HUES6 (cell line): ENCODE measurements around the gene HIGD1A.

Experiments
- H3K27ac ChIP-seq: 2 replicates; pipeline ENCODE4 v1.7.0; 2013; ENCODE audit warnings: low read depth, mild to moderate bottlenecking, low read length, inconsistent platforms
- H3K27me3 ChIP-seq: 2 replicates; pipeline ENCODE4 v1.6.1; 2013; ENCODE audit warnings: low read length; ENCODE audit not compliant: control insufficient read depth, insufficient read depth
- H3K36me3 ChIP-seq: 2 replicates; pipeline ENCODE4 v1.6.1; 2013; ENCODE audit warnings: low read length; ENCODE audit not compliant: control insufficient read depth, insufficient read depth
- H3K4me1 ChIP-seq: 2 replicates; pipeline ENCODE4 v1.6.1; 2013; ENCODE audit warnings: low read length; ENCODE audit not compliant: control insufficient read depth, insufficient read depth
- H3K4me3 ChIP-seq: 2 replicates; pipeline ENCODE4 v1.5.1; 2013; ENCODE audit warnings: low read depth, low read length
- H3K9ac ChIP-seq: one replicate; pipeline ENCODE4 v1.6.1; 2013; ENCODE audit warnings: mild to moderate bottlenecking, low read length
- H3K9me3 ChIP-seq: 2 replicates; pipeline ENCODE4 v1.6.1; 2013; ENCODE audit warnings: low read depth, low read length; ENCODE audit not compliant: control insufficient read depth, insufficient read depth

HIGD1A gene

GRCh38 chr3:42733501-42734262 is 70.6 kb downstream of the HIGD1A start:
- Histone ChIP-seq H3K4me1 (peaks cover 42% of the 10 kb centered on the region), H3K36me3 (no peaks in the 10 kb centered on the region), H3K4me3 (no peak overlapping the region), H3K27me3 (no peaks in the 10 kb centered on the region; the same call in 1 of the 2 replicates), H3K27ac (no peak overlapping the region), H3K9me3 (peaks cover 3% of the 10 kb centered on the region; the same call in 1 of the 2 replicates), H3K9ac (no peak overlapping the region)
